ENCODE data around the gene CAMK1G. TPM values are rescaled to one million over a fixed set of nuclear protein-coding genes. Genes with fewer than 3 reads are reported as not detected.

The CAMK1G gene
- polyA plus RNA-seq, 1 of the 3 experiments (the other 2 are of a cell fraction), result 15.1 TPM

DNA sequence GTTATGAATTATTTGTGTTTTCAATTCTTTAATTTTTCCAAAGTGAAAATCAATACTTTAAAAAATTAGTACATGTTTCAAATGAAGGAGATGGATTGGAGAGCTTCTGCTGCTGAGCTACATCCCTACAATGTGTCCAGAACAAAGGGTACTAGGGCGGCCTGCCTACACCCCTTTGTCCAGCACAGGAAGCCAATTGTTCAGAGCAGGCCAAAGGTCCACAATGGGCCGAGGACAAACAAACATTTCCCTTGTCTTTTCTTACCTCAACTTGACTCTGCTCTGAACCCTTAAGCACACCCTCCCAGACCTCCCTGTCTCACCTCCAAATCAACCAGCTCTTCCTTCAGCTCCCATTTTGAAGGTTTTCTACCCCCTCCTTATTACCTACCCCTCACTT is 39.4 kb upstream of the CAMK1G start:
- Histone ChIP-seq H3K27me3 (ENCODE audit: insufficient read depth) (no peaks in the 10 kb centered on the region), H3K79me2 (ENCODE audit: insufficient read depth) (no peaks in the 10 kb centered on the region), H3K36me3 (replicated peaks in 1 of 2; ENCODE audit: control insufficient read depth in 1 of 2, insufficient read depth in 2 of 2, low read length in 1 of 2) (no peaks in the 10 kb centered on the region), H3K4me2 (no peak overlapping the region), H3K9me2 (no peaks in the 10 kb centered on the region), H3K9me3 (no peaks in the 10 kb centered on the region), H2AFZ (ENCODE audit: low read depth) (no peak overlapping the region), H3F3A (replicated peaks; ENCODE audit: insufficient read depth) (no peaks in the 10 kb centered on the region), H4K20me1 (ENCODE audit: insufficient read depth) (no peaks in the 10 kb centered on the region), H3K4me3 (ENCODE audit: low read depth in 2 of 2, low read length in 1 of 2) (no peak overlapping the region), H3K9ac (no peak overlapping the region), H3K4me1 (ENCODE audit: control insufficient read depth in 1 of 2, insufficient read depth in 2 of 2, low read depth in 1 of 2, low read length in 1 of 2) (no peaks in the 10 kb centered on the region; a peak in 1 of 4 replicates), H3K27ac (ENCODE audit: low read depth in 2 of 2, low read length in 1 of 2) (no peak overlapping the region)
- no peak for DNase-seq
- TF ChIP-seq SMC3 (IDR thresholded peaks at IDR 0.05; ENCODE audit: low read depth, low read length) (no peak), ELF1 (IDR thresholded peaks at IDR 0.05) (no peak), NRF1 (IDR thresholded peaks at IDR 0.05; ENCODE audit: low read depth, low read length) (no peak), FOXM1 (IDR thresholded peaks at IDR 0.05; ENCODE audit: low read depth) (no peak), NFIC (IDR thresholded peaks at IDR 0.05; ENCODE audit: borderline replicate concordance) (no peak), RAD21 (IDR thresholded peaks at IDR 0.05; ENCODE audit: low read length) (no peak), FOXJ3 (CRISPR knock-in tag; IDR thresholded peaks at IDR 0.05) (no peak)
- TF ChIP-seq, protein P1, sequence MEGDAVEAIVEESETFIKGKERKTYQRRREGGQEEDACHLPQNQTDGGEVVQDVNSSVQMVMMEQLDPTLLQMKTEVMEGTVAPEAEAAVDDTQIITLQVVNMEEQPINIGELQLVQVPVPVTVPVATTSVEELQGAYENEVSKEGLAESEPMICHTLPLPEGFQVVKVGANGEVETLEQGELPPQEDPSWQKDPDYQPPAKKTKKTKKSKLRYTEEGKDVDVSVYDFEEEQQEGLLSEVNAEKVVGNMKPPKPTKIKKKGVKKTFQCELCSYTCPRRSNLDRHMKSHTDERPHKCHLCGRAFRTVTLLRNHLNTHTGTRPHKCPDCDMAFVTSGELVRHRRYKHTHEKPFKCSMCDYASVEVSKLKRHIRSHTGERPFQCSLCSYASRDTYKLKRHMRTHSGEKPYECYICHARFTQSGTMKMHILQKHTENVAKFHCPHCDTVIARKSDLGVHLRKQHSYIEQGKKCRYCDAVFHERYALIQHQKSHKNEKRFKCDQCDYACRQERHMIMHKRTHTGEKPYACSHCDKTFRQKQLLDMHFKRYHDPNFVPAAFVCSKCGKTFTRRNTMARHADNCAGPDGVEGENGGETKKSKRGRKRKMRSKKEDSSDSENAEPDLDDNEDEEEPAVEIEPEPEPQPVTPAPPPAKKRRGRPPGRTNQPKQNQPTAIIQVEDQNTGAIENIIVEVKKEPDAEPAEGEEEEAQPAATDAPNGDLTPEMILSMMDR (IDR thresholded peaks at IDR 0.05), result no peak
- TF ChIP-seq, protein P2, sequence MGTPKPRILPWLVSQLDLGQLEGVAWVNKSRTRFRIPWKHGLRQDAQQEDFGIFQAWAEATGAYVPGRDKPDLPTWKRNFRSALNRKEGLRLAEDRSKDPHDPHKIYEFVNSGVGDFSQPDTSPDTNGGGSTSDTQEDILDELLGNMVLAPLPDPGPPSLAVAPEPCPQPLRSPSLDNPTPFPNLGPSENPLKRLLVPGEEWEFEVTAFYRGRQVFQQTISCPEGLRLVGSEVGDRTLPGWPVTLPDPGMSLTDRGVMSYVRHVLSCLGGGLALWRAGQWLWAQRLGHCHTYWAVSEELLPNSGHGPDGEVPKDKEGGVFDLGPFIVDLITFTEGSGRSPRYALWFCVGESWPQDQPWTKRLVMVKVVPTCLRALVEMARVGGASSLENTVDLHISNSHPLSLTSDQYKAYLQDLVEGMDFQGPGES (IDR thresholded peaks at IDR 0.05; ENCODE audit: low read depth, low read length), result no peak
- ChIA-PET POLR2A (no interaction called here), CTCF (interaction anchor here (1.1 to 1.5 kb wide), 4 partner anchors 21 to 29 kb away, joined by 3 to 5 read pairs (median 4); no protein-coding TSS in a partner anchor)
- 82% methylated on average over 2 of the region's 2 CpGs for WGBS (ENCODE audit: low lambda C conversion rate)

DNA sequence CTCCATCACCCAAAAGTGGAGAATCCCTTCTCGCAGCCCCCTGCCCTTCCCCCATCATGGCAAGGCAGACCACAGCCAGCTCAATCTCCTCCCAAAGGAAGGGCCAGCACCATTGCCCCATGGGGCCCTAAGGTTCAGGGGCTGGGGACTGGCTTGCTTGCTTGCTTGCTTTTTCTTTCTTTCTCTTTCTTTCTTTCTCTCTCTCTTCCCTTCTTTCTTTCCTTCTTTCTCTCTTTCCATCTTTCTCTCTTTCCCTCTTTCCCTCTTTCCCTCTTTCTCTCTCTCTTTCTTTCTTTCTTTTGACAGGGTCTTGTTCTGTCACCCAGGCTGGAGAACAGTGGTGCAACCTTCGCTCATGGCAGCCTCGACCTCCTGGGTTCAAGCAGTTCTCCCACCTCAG is 38.1 kb upstream of the CAMK1G start:
- 82% methylated on average over 3 of the region's 3 CpGs for WGBS (ENCODE audit: low lambda C conversion rate)
- no peak for TF ChIP-seq JUND (IDR thresholded peaks at IDR 0.05)
- TF ChIP-seq, protein P3, sequence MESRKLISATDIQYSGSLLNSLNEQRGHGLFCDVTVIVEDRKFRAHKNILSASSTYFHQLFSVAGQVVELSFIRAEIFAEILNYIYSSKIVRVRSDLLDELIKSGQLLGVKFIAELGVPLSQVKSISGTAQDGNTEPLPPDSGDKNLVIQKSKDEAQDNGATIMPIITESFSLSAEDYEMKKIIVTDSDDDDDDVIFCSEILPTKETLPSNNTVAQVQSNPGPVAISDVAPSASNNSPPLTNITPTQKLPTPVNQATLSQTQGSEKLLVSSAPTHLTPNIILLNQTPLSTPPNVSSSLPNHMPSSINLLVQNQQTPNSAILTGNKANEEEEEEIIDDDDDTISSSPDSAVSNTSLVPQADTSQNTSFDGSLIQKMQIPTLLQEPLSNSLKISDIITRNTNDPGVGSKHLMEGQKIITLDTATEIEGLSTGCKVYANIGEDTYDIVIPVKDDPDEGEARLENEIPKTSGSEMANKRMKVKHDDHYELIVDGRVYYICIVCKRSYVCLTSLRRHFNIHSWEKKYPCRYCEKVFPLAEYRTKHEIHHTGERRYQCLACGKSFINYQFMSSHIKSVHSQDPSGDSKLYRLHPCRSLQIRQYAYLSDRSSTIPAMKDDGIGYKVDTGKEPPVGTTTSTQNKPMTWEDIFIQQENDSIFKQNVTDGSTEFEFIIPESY (IDR thresholded peaks at IDR 0.05; ENCODE audit: borderline replicate concordance, low read depth), result no peak
- no peak for TF ChIP-seq FOXJ3 (CRISPR knock-in tag; IDR thresholded peaks at IDR 0.05)
- TF ChIP-seq GATA2 (CRISPR knock-in tag; IDR thresholded peaks at IDR 0.05), result no peak
- TF ChIP-seq RCOR1 (IDR thresholded peaks at IDR 0.05; ENCODE audit: low read length), result no peak
- TF ChIP-seq, protein P4, sequence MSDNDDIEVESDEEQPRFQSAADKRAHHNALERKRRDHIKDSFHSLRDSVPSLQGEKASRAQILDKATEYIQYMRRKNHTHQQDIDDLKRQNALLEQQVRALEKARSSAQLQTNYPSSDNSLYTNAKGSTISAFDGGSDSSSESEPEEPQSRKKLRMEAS (IDR thresholded peaks at IDR 0.05; ENCODE audit: low read depth), result no peak
- TF ChIP-seq FOSL2 (IDR thresholded peaks at IDR 0.05; ENCODE audit: borderline replicate concordance, low read depth), result no peak
- no peak for TF ChIP-seq MEF2A (IDR thresholded peaks at IDR 0.05; ENCODE audit: borderline replicate concordance, low read depth)
- TF ChIP-seq TEAD4 (IDR thresholded peaks at IDR 0.05; ENCODE audit: borderline replicate concordance, insufficient read depth), result no peak
- no peak for TF ChIP-seq RFX5 (IDR thresholded peaks at IDR 0.05; ENCODE audit: low read length)
- no peak for TF ChIP-seq MXI1 (IDR thresholded peaks at IDR 0.05; ENCODE audit: low read depth, low read length)
- TF ChIP-seq, protein P5, sequence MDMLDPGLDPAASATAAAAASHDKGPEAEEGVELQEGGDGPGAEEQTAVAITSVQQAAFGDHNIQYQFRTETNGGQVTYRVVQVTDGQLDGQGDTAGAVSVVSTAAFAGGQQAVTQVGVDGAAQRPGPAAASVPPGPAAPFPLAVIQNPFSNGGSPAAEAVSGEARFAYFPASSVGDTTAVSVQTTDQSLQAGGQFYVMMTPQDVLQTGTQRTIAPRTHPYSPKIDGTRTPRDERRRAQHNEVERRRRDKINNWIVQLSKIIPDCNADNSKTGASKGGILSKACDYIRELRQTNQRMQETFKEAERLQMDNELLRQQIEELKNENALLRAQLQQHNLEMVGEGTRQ (IDR thresholded peaks at IDR 0.05; ENCODE audit: borderline replicate concordance, low read depth, low read length), result no peak
- TF ChIP-seq CHD2 (IDR thresholded peaks at IDR 0.05; ENCODE audit: low read length, partially characterized antibody), result no peak
- no peak for TF ChIP-seq FOXM1 (IDR thresholded peaks at IDR 0.05; ENCODE audit: low read depth)
- TF ChIP-seq NRF1 (IDR thresholded peaks at IDR 0.05; ENCODE audit: low read depth, low read length), result no peak
- no peak for TF ChIP-seq RXRA (IDR thresholded peaks at IDR 0.05; ENCODE audit: borderline replicate concordance, low read depth)
- TF ChIP-seq, protein P6, sequence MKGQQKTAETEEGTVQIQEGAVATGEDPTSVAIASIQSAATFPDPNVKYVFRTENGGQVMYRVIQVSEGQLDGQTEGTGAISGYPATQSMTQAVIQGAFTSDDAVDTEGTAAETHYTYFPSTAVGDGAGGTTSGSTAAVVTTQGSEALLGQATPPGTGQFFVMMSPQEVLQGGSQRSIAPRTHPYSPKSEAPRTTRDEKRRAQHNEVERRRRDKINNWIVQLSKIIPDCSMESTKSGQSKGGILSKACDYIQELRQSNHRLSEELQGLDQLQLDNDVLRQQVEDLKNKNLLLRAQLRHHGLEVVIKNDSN (IDR thresholded peaks at IDR 0.05; ENCODE audit: borderline replicate concordance, low read depth), result no peak
- no peak for TF ChIP-seq GABPA (IDR thresholded peaks at IDR 0.05; ENCODE audit: low read depth)

More for the DNA sequence above, 38.1 kb upstream of the CAMK1G start:
- Histone ChIP-seq H3K9ac (no peak overlapping the region), H3K79me2 (ENCODE audit: insufficient read depth) (no peaks in the 10 kb centered on the region), H2AFZ (ENCODE audit: low read depth) (no peak overlapping the region), H3K9me2 (no peaks in the 10 kb centered on the region), H3F3A (replicated peaks; ENCODE audit: insufficient read depth) (no peaks in the 10 kb centered on the region), H3K27me3 (ENCODE audit: insufficient read depth) (no peaks in the 10 kb centered on the region), H4K20me1 (ENCODE audit: insufficient read depth) (no peaks in the 10 kb centered on the region), H3K27ac (ENCODE audit: low read depth in 2 of 2, low read length in 1 of 2) (no peak overlapping the region), H3K9me3 (no peaks in the 10 kb centered on the region), H3K36me3 (replicated peaks in 1 of 2; ENCODE audit: control insufficient read depth in 1 of 2, insufficient read depth in 2 of 2, low read length in 1 of 2) (no peaks in the 10 kb centered on the region), H3K4me2 (no peak overlapping the region), H3K4me3 (ENCODE audit: low read depth in 2 of 2, low read length in 1 of 2) (no peak overlapping the region), H3K4me1 (ENCODE audit: control insufficient read depth in 1 of 2, insufficient read depth in 2 of 2, low read depth in 1 of 2, low read length in 1 of 2) (peaks cover 0 to 2% of the 10 kb centered on the region in 2 experiments; a peak in 2 of 4 replicates)
- no peak for DNase-seq
- CTCF ChIA-PET, result no interaction called here
- POLR2A ChIA-PET, result no interaction called here

All from SK-N-SH (cell line).